Large intestine (tissue), 12 donors: Measurements from ENCODE around the gene COP1. TPM values are rescaled to one million over a fixed set of nuclear protein-coding genes. Genes with fewer than 3 reads are reported as not detected.
"Not testable (repeated sequence)": the region's sequence is repeated elsewhere in the genome, so short reads cannot be mapped to it uniquely, and the experiment has no call there.

Source experiments
- DNase-seq, 2 donors: peaks; one replicate each; pipeline versions ENCODE4 v3.0.0 to v3.0.0-alpha.2; 2013
- H3K27ac ChIP-seq: one replicate; pipeline ENCODE4 v1.5.1; 2013; ENCODE audit warnings: low read length
- H3K27me3 ChIP-seq: 2 replicates; pipeline ENCODE4 v1.6.1; 2013; ENCODE audit warnings: low read length; ENCODE audit not compliant: control insufficient read depth, insufficient read depth
- H3K36me3 ChIP-seq: 2 replicates; pipeline ENCODE4 v1.6.1; 2013; ENCODE audit warnings: low read length; ENCODE audit not compliant: control insufficient read depth, insufficient read depth
- H3K4me1 ChIP-seq: one replicate; pipeline ENCODE4 v1.6.1; 2013; ENCODE audit warnings: low read length; ENCODE audit not compliant: control insufficient read depth, insufficient read depth
- H3K4me3 ChIP-seq: one replicate; pipeline ENCODE4 v1.5.1; 2013; ENCODE audit warnings: low read length
- H3K9me3 ChIP-seq: one replicate; pipeline ENCODE4 v1.6.1; 2013; ENCODE audit warnings: mild to moderate bottlenecking, low read depth, low read length, moderate library complexity; ENCODE audit not compliant: control insufficient read depth
- WGBS: methylation state at CpG from one replicate; pipeline ENCODE4 v1.1.5; 2013; ENCODE audit warnings: low lambda C conversion rate; ENCODE audit not compliant: insufficient coverage; 5-methylcytosine and 5-hydroxymethylcytosine counted together
- long read RNA-seq, 11 donors: transcript quantifications; one replicate each; lab custom pipeline, GENCODE V29; 2026
- polyA plus RNA-seq: library from polyadenylated mRNA; unstranded; fragments of 120-200 nt; gene quantifications from one replicate; pipeline ENCODE4 v1.2.1, GENCODE V29; 2013

COP1 gene
- polyA plus RNA-seq, result 41.4 TPM
- long read RNA-seq, donor 1, partial matches to known transcripts, result 6 of 10 reads
- long read RNA-seq, donor 1, other reads (novel, unspliced or antisense), result 0 of 10 reads
- long read RNA-seq, donor 2, transcript COP1-204 (20 exons, 3,033 nt), result major isoform, 6 of 26 reads
- long read RNA-seq, donor 2, transcript COP1-208 (2 exons, 450 nt), result minor isoform, 5 of 26 reads
- long read RNA-seq, donor 2, partial matches to known transcripts, result 13 of 26 reads
- long read RNA-seq, donor 2, other reads (novel, unspliced or antisense), result 0 of 26 reads
- long read RNA-seq, donor 3, result 0 reads
- long read RNA-seq, donor 4, partial matches to known transcripts, result 0 of 2 reads
- long read RNA-seq, donor 4, other reads (novel, unspliced or antisense), result 0 of 2 reads
- long read RNA-seq, donor 5, partial matches to known transcripts, result 0 of 4 reads
- long read RNA-seq, donor 5, other reads (novel, unspliced or antisense), result 0 of 4 reads
- long read RNA-seq, donor 6, transcript COP1-208 (2 exons, 450 nt), result major isoform, 8 of 21 reads
- long read RNA-seq, donor 6, partial matches to known transcripts, result 8 of 21 reads
- long read RNA-seq, donor 6, other reads (novel, unspliced or antisense), result 0 of 21 reads
- long read RNA-seq, donor 7, partial matches to known transcripts, result 7 of 11 reads
- long read RNA-seq, donor 7, other reads (novel, unspliced or antisense), result 0 of 11 reads
- long read RNA-seq, donor 8, transcript COP1-208 (2 exons, 450 nt), result major isoform, 9 of 22 reads
- long read RNA-seq, donor 8, partial matches to known transcripts, result 10 of 22 reads
- long read RNA-seq, donor 8, other reads (novel, unspliced or antisense), result 0 of 22 reads
- long read RNA-seq, donor 9, transcript COP1-208 (2 exons, 450 nt), result major isoform, 7 of 16 reads
- long read RNA-seq, donor 9, partial matches to known transcripts, result 0 of 16 reads
- long read RNA-seq, donor 9, other reads (novel, unspliced or antisense), result 5 of 16 reads
- long read RNA-seq, donor 10, transcript COP1-204 (20 exons, 3,033 nt), result major isoform, 5 of 19 reads
- long read RNA-seq, donor 10, partial matches to known transcripts, result 9 of 19 reads
- long read RNA-seq, donor 10, other reads (novel, unspliced or antisense), result 0 of 19 reads
- long read RNA-seq, donor 11, transcript COP1-204 (20 exons, 3,033 nt), result major isoform, 7 of 11 reads
- long read RNA-seq, donor 11, partial matches to known transcripts, result 0 of 11 reads
- long read RNA-seq, donor 11, other reads (novel, unspliced or antisense), result 0 of 11 reads

- Histone ChIP-seq H3K36me3 (no peaks in the 10 kb centered on the region), H3K27ac (peak within 1 kb of the TSS; percentile 98), H3K9me3 (no peaks in the 10 kb centered on the region), H3K27me3 (no peaks in the 10 kb centered on the region), H3K4me3 (peak within 1 kb of the TSS; percentile 80), H3K4me1 (peaks cover 7% of the 10 kb centered on the region)
- DNase-seq, result peak; percentile 97 to 98
- 0% methylated on average over 1 of the region's 92 CpGs for WGBS
These were observed at the start of gene COP1 for GRCh38 chr1:176206961-176207902. Gene COP1, minus strand, starts transcription at chr1:176207286. Its CDS starts 308 bp downstream, at chr1:176206978.

GRCh38 chr1:176252191-176252590, 45.1 kb upstream of the COP1 start:
- DNase-seq, result no peak
- Histone ChIP-seq H3K27me3 (no peaks in the 10 kb centered on the region), H3K9me3 (no peaks in the 10 kb centered on the region), H3K27ac (no peak overlapping the region), H3K36me3 (no peaks in the 10 kb centered on the region), H3K4me1 (no peaks in the 10 kb centered on the region), H3K4me3 (no peak overlapping the region)
- 67% methylated on average over 1 of the region's 4 CpGs for WGBS

- Histone ChIP-seq H3K27me3 (no peaks in the 10 kb centered on the region), H3K9me3 (no peaks in the 10 kb centered on the region), H3K4me3 (no peak overlapping the region), H3K27ac (no peak overlapping the region), H3K36me3 (no peaks in the 10 kb centered on the region), H3K4me1 (no peaks in the 10 kb centered on the region)
- DNase-seq, result no peak
- no CpG with 5 or more reads among the region's 2 CpGs for WGBS
These were observed 37.8 kb upstream of the COP1 start for GRCh38 chr1:176244851-176245250.

GRCh38 chr1:176243746-176244145, 36.7 kb upstream of the COP1 start:
- no peak overlapping the region for H3K27ac ChIP-seq
- DNase-seq, result no peak
- H3K9me3 ChIP-seq, result no peaks in the 10 kb centered on the region
- no peaks in the 10 kb centered on the region for H3K4me1 ChIP-seq
- no peaks in the 10 kb centered on the region for H3K36me3 ChIP-seq
- H3K4me3 ChIP-seq, result no peak overlapping the region
- 100% methylated on average over 1 of the region's 2 CpGs for WGBS
- H3K27me3 ChIP-seq, result no peaks in the 10 kb centered on the region

- no CpG with 5 or more reads among the region's 2 CpGs for WGBS
- no peak overlapping the region for H3K4me3 ChIP-seq
- no peaks in the 10 kb centered on the region for H3K4me1 ChIP-seq
- no peaks in the 10 kb centered on the region for H3K27me3 ChIP-seq
- H3K9me3 ChIP-seq, result no peaks in the 10 kb centered on the region
- DNase-seq, result no peak
- no peaks in the 10 kb centered on the region for H3K36me3 ChIP-seq
- no peak overlapping the region for H3K27ac ChIP-seq
These were observed 34.4 kb upstream of the COP1 start for GRCh38 chr1:176241385-176242015.

- WGBS, result no CpG with 5 or more reads among the region's 3 CpGs
- not testable (repeated sequence) for H3K36me3 ChIP-seq, H3K27me3 ChIP-seq, DNase-seq, H3K27ac ChIP-seq, H3K4me3 ChIP-seq, H3K9me3 ChIP-seq, H3K4me1 ChIP-seq
These were observed 26.6 kb upstream of the COP1 start for GRCh38 chr1:176233657-176234056.

GRCh38 chr1:176227579-176227978, 20.5 kb upstream of the COP1 start:
- Histone ChIP-seq H3K9me3 (no peaks in the 10 kb centered on the region), H3K27ac (no peak overlapping the region), H3K4me3 (no peak overlapping the region), H3K27me3 (no peaks in the 10 kb centered on the region), H3K4me1 (no peaks in the 10 kb centered on the region), H3K36me3 (no peaks in the 10 kb centered on the region)
- 58% methylated on average over 2 of the region's 3 CpGs for WGBS
- no peak for DNase-seq

GRCh38 chr1:176225911-176226310, 18.8 kb upstream of the COP1 start:
- no peak overlapping the region for H3K4me3 ChIP-seq
- no peaks in the 10 kb centered on the region for H3K9me3 ChIP-seq
- no peaks in the 10 kb centered on the region for H3K36me3 ChIP-seq
- H3K27ac ChIP-seq, result no peak overlapping the region
- H3K27me3 ChIP-seq, result no peaks in the 10 kb centered on the region
- H3K4me1 ChIP-seq, result no peaks in the 10 kb centered on the region
- DNase-seq, result peak in 1 of 2 donors; percentile 58
- no CpG with 5 or more reads among the region's 2 CpGs for WGBS

- H3K4me3 ChIP-seq, result no peak overlapping the region
- no CpG with 5 or more reads among the region's 1 CpG for WGBS
These were observed 18.4 kb upstream of the COP1 start for GRCh38 chr1:176225479-176225875.

More at GRCh38 chr1:176225479-176225875, 18.4 kb upstream of the COP1 start:
- DNase-seq, result no peak
- Histone ChIP-seq H3K27me3 (no peaks in the 10 kb centered on the region), H3K27ac (no peak overlapping the region), H3K9me3 (no peaks in the 10 kb centered on the region), H3K4me1 (no peaks in the 10 kb centered on the region), H3K36me3 (no peaks in the 10 kb centered on the region)
